Measurements from ENCODE around the gene CRISPLD2. TPM values are rescaled to one million over a fixed set of nuclear protein-coding genes. Genes with fewer than 3 reads are reported as not detected.

CRISPLD2 gene
- total RNA-seq, 4 donors from 2014 or later: 6.0 to 166 (median 24.2) TPM

GRCh38 chr16:84950906-84951305 lies 131.1 kb downstream of the CRISPLD2 start:
- 72 to 83% methylated on average over 1 to 5 of the region's 10 CpGs for WGBS, 2 donors
- Histone ChIP-seq H3K4me1 (peaks cover 6 to 33% (median 14%) of the 10 kb centered on the region in 3 donors), H3K9me3 (no peaks in the 10 kb centered on the region), H3K36me3 (no peaks in the 10 kb centered on the region), H3K27ac (no peak overlapping the region), H3K4me3 (no peak overlapping the region), H3K27me3 (no peaks in the 10 kb centered on the region)
- DNase-seq: no peak
- intact Hi-C loops (cut with DNase I): loop anchor here (5.0 kb wide), 1 partner anchor 194 kb away; no protein-coding TSS in a partner anchor
- no peak for TF ChIP-seq POLR2A (IDR thresholded peaks at IDR 0.05)
- TF ChIP-seq, protein P1, sequence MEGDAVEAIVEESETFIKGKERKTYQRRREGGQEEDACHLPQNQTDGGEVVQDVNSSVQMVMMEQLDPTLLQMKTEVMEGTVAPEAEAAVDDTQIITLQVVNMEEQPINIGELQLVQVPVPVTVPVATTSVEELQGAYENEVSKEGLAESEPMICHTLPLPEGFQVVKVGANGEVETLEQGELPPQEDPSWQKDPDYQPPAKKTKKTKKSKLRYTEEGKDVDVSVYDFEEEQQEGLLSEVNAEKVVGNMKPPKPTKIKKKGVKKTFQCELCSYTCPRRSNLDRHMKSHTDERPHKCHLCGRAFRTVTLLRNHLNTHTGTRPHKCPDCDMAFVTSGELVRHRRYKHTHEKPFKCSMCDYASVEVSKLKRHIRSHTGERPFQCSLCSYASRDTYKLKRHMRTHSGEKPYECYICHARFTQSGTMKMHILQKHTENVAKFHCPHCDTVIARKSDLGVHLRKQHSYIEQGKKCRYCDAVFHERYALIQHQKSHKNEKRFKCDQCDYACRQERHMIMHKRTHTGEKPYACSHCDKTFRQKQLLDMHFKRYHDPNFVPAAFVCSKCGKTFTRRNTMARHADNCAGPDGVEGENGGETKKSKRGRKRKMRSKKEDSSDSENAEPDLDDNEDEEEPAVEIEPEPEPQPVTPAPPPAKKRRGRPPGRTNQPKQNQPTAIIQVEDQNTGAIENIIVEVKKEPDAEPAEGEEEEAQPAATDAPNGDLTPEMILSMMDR (IDR thresholded peaks at IDR 0.05): peak in 1 of 6 experiments; percentile 36

- WGBS, 2 donors: 27 to 39% methylated on average over 6 to 10 of the region's 12 CpGs
- Histone ChIP-seq H3K27me3 (no peaks in the 10 kb centered on the region), H3K4me1 (peaks cover 6 to 27% (median 9%) of the 10 kb centered on the region in 3 donors), H3K9me3 (no peaks in the 10 kb centered on the region), H3K27ac (peak overlapping the region in 3 of 4 donors; percentile 25 to 44 (median 27)), H3K36me3 (no peaks in the 10 kb centered on the region), H3K4me3 (no peak overlapping the region)
- intact Hi-C loops (cut with DNase I): loop anchor here (5.0 kb wide), 1 partner anchor 195 kb away; no protein-coding TSS in a partner anchor
- TF ChIP-seq POLR2A (IDR thresholded peaks at IDR 0.05): no peak
- TF ChIP-seq, protein P1 (IDR thresholded peaks at IDR 0.05): peak; percentile 51 to 97 (median 92)
- DNase-seq: no peak
These were observed 132.8 kb downstream of the CRISPLD2 start for GRCh38 chr16:84952335-84953189.

- no peak for DNase-seq
- Histone ChIP-seq H3K4me1 (peaks cover 6 to 27% (median 9%) of the 10 kb centered on the region in 3 donors), H3K27ac (peak overlapping the region in 3 of 4 donors; percentile 25 to 44 (median 27)), H3K27me3 (no peaks in the 10 kb centered on the region), H3K4me3 (no peak overlapping the region), H3K9me3 (no peaks in the 10 kb centered on the region), H3K36me3 (no peaks in the 10 kb centered on the region)
- intact Hi-C loops (cut with DNase I): loop anchor here (5.0 kb wide), 1 partner anchor 196 kb away; no protein-coding TSS in a partner anchor
- 81 to 83% methylated on average over 7 of the region's 9 CpGs for WGBS, 2 donors
- no peak for TF ChIP-seq POLR2A (IDR thresholded peaks at IDR 0.05)
- TF ChIP-seq, protein P1 (IDR thresholded peaks at IDR 0.05): no peak
These were observed 133.5 kb downstream of the CRISPLD2 start for GRCh38 chr16:84953190-84953746.

- TF ChIP-seq POLR2A (IDR thresholded peaks at IDR 0.05): no peak
- TF ChIP-seq, protein P1 (IDR thresholded peaks at IDR 0.05): no peak
- intact Hi-C loops (cut with DNase I): no loop called here
- Histone ChIP-seq H3K36me3 (no peaks in the 10 kb centered on the region), H3K9me3 (no peaks in the 10 kb centered on the region), H3K4me1 (peaks cover 6 to 27% (median 9%) of the 10 kb centered on the region in 3 donors), H3K4me3 (no peak overlapping the region), H3K27me3 (no peaks in the 10 kb centered on the region), H3K27ac (no peak overlapping the region)
- 40% methylated on average over 2 of the region's 6 CpGs; no CpG with 5 or more reads in 1 of the 2 donors for WGBS, 2 donors
- no peak for DNase-seq
These were observed 135.6 kb downstream of the CRISPLD2 start for GRCh38 chr16:84955427-84955826.

DNA sequence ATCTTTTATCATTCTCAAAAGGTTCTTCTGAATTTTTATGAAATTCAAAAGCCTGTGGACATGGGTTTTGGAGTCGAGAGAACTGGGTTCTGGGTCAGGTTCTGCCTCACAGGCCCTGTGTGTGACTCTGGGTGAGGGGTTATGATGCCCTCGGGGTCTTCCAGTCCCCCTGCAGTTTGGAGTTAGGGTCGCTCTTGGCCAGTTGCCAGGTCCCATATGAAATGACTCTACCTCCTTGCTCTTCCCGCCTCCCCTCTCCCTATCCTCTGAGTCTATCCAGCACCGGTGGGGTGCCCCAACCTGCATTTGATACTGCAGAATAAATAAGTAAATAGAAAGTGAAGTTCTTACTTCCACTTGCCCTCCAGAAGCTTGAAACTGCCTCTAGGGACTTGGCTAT lies 137.4 kb downstream of the CRISPLD2 start:
- Histone ChIP-seq H3K4me1 (peaks cover 6 to 14% (median 9%) of the 10 kb centered on the region in 3 donors), H3K27me3 (no peaks in the 10 kb centered on the region), H3K9me3 (no peaks in the 10 kb centered on the region), H3K4me3 (no peak overlapping the region), H3K27ac (no peak overlapping the region), H3K36me3 (no peaks in the 10 kb centered on the region)
- TF ChIP-seq, protein P1 (IDR thresholded peaks at IDR 0.05): no peak
- no peak for TF ChIP-seq POLR2A (IDR thresholded peaks at IDR 0.05)
- DNase-seq: no peak
- intact Hi-C loops (cut with DNase I): no loop called here
- 63 to 100% methylated on average over 1 to 4 of the region's 5 CpGs for WGBS, 2 donors
